Endodermal cell (in vitro differentiated cells): ENCODE results near the gene FKBP15. TPM values are rescaled to one million over a fixed set of nuclear protein-coding genes. Genes with fewer than 3 reads are reported as not detected.

Experiments used
- DNase-seq: peaks from one replicate; pipeline ENCODE4 v3.0.0-alpha.2; 2017
- H3K27ac ChIP-seq: 2 replicates; pipeline ENCODE4 v1.5.1; 2013; ENCODE audit warnings: mild to moderate bottlenecking, low read depth, low read length, moderate library complexity
- H3K27me3 ChIP-seq: 2 replicates; pipeline ENCODE4 v1.6.1; 2013; ENCODE audit warnings: mild to moderate bottlenecking, low read length, moderate library complexity; ENCODE audit not compliant: insufficient read depth, control insufficient read depth, poor library complexity, severe bottlenecking
- H3K36me3 ChIP-seq: 2 replicates; pipeline ENCODE4 v1.7.0; 2013; ENCODE audit warnings: mild to moderate bottlenecking, low read length, moderate library complexity; ENCODE audit not compliant: control insufficient read depth, insufficient read depth
- H3K4me1 ChIP-seq: one replicate; pipeline ENCODE4 v1.7.0; 2013; ENCODE audit warnings: low read length; ENCODE audit not compliant: control insufficient read depth, insufficient read depth
- H3K4me3 ChIP-seq: 2 replicates; pipeline ENCODE4 v1.5.1; 2013; ENCODE audit warnings: mild to moderate bottlenecking, low read length, moderate library complexity
- H3K9ac ChIP-seq: 2 replicates; pipeline ENCODE4 v1.6.1; 2013; ENCODE audit warnings: mild to moderate bottlenecking, low read length, moderate library complexity; ENCODE audit not compliant: poor library complexity, severe bottlenecking; ENCODE audit errors: extremely low read depth
- H3K9me3 ChIP-seq: 2 replicates; pipeline ENCODE4 v1.6.1; 2013; ENCODE audit warnings: mild to moderate bottlenecking, low read length, moderate library complexity; ENCODE audit not compliant: control insufficient read depth
- H3K27ac Mint-ChIP-seq: 2 replicates; pipeline ENCODE4 v1.8.0; 2020; ENCODE audit warnings: mixed read lengths
- H3K27me3 Mint-ChIP-seq: 2 replicates; pipeline ENCODE4 v1.8.0; 2021; ENCODE audit warnings: mild to moderate bottlenecking, mixed read lengths; ENCODE audit not compliant: insufficient read depth
- H3K36me3 Mint-ChIP-seq: 2 replicates; pipeline ENCODE4 v1.8.0; 2020; ENCODE audit warnings: low read depth, mixed read lengths
- H3K4me1 Mint-ChIP-seq: 2 replicates; pipeline ENCODE4 v1.8.0; 2020; ENCODE audit warnings: mixed read lengths
- H3K4me3 Mint-ChIP-seq: 2 replicates; pipeline ENCODE4 v1.8.0; 2020; ENCODE audit warnings: mild to moderate bottlenecking, moderate library complexity, mixed read lengths
- H3K9me3 Mint-ChIP-seq: 2 replicates; pipeline ENCODE4 v1.8.0; 2020; ENCODE audit warnings: mild to moderate bottlenecking, mixed read lengths
- WGBS, 2 experiments: methylation state at CpG; one replicate each; pipeline versions ENCODE4 v1.1.5 to v1.1.7; 2013; ENCODE audit warnings: missing lambda C conversion rate in 2 of 2, mixed read lengths in 1 of 2; ENCODE audit not compliant: insufficient coverage in 1 of 2, insufficient read length in 1 of 2; 5-methylcytosine and 5-hydroxymethylcytosine counted together
- total RNA-seq, 2 donors: library from RNA; stranded (reverse); fragmentation: NEBNext Ultra II Directional in 1 of 2; extraction: Animal tissue kit (Norgen Biotek cat#: 25700) in 1 of 2; gene quantifications; 2 replicates in 1 of 2; 3 replicates in 1 of 2; pipeline ENCODE4 v1.2.1, GENCODE V29; 2021
- TF ChIP-seq, protein P1 (sequence below): fragments of 200-600 bp; sonication (generic); conservative IDR thresholded peaks from 2 replicates; pipeline ENCODE4 v1.5.0; 2021; ENCODE audit warnings: antibody characterized with exemption, mild to moderate bottlenecking

FKBP15 gene
- total RNA-seq, 2 donors from 2014 or later, result 17.1 to 19.6 TPM

- Histone ChIP-seq H3K4me1 (peaks cover 10% of the 10 kb centered on the region), H3K36me3 (peaks cover 64% of the 10 kb centered on the region), H3K9ac (no peak overlapping the region), H3K9me3 (no peaks in the 10 kb centered on the region), H3K27ac (no peak overlapping the region), H3K27me3 (no peaks in the 10 kb centered on the region), H3K4me3 (no peak overlapping the region)
- DNase-seq, result no peak
- H3K27ac Mint-ChIP-seq, result no peak overlapping the region
- H3K4me3 Mint-ChIP-seq, result no peak overlapping the region
- peaks cover 23% of the 10 kb centered on the region for H3K4me1 Mint-ChIP-seq
- peaks cover 45% of the 10 kb centered on the region for H3K36me3 Mint-ChIP-seq
- no peaks in the 10 kb centered on the region for H3K9me3 Mint-ChIP-seq
- H3K27me3 Mint-ChIP-seq, result no peaks in the 10 kb centered on the region
- 61 to 100% methylated on average over 2 to 3 of the region's 3 CpGs for WGBS, 2 experiments
- TF ChIP-seq, protein P1, sequence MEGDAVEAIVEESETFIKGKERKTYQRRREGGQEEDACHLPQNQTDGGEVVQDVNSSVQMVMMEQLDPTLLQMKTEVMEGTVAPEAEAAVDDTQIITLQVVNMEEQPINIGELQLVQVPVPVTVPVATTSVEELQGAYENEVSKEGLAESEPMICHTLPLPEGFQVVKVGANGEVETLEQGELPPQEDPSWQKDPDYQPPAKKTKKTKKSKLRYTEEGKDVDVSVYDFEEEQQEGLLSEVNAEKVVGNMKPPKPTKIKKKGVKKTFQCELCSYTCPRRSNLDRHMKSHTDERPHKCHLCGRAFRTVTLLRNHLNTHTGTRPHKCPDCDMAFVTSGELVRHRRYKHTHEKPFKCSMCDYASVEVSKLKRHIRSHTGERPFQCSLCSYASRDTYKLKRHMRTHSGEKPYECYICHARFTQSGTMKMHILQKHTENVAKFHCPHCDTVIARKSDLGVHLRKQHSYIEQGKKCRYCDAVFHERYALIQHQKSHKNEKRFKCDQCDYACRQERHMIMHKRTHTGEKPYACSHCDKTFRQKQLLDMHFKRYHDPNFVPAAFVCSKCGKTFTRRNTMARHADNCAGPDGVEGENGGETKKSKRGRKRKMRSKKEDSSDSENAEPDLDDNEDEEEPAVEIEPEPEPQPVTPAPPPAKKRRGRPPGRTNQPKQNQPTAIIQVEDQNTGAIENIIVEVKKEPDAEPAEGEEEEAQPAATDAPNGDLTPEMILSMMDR, result no peak
Observed at GRCh38 chr9:113163001-113163400, 58.1 kb downstream of the FKBP15 start.

GRCh38 chr9:113160571-113160970 lies 60.5 kb downstream of the FKBP15 start:
- no peaks in the 10 kb centered on the region for H3K9me3 ChIP-seq
- Mint-ChIP-seq H3K27me3 (no peaks in the 10 kb centered on the region), H3K9me3 (no peaks in the 10 kb centered on the region), H3K27ac (no peak overlapping the region), H3K36me3 (peaks cover 27% of the 10 kb centered on the region), H3K4me3 (no peak overlapping the region), H3K4me1 (peaks cover 43% of the 10 kb centered on the region)
- TF ChIP-seq, protein P1, result no peak
- no peak overlapping the region for H3K4me3 ChIP-seq
- no peak overlapping the region for H3K9ac ChIP-seq
- peaks cover 26% of the 10 kb centered on the region for H3K4me1 ChIP-seq
- peaks cover 45% of the 10 kb centered on the region for H3K36me3 ChIP-seq
- no peak overlapping the region for H3K27ac ChIP-seq
- H3K27me3 ChIP-seq, result no peaks in the 10 kb centered on the region
- 25% methylated on average over 3 of the region's 3 CpGs; no CpG with 5 or more reads in 1 of the 2 experiments for WGBS, 2 experiments
- peak; percentile 75 for DNase-seq

DNA sequence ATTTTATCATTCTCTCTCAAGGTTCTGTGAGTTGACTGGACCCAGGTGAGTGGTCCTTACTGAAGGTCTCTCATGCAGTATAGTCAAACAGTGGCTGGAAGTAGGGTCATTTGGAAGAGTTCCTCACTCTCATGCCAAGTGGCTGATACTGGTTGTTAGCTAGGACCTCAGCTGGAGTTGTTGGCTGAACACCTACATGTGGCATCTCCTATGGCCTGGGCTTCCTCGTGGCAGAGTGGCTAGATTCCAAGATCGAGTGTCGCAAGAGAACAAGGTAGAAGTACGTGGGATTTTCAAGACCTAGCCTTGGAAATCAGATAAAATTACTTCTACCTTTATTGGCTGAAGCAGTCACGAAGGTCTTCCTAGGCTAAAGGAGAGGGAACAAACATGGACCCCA lies 62.6 kb downstream of the FKBP15 start:
- Histone ChIP-seq H3K36me3 (peaks cover 28% of the 10 kb centered on the region), H3K27me3 (no peaks in the 10 kb centered on the region), H3K27ac (no peak overlapping the region), H3K4me3 (no peak overlapping the region), H3K9ac (no peak overlapping the region), H3K9me3 (no peaks in the 10 kb centered on the region), H3K4me1 (peaks cover 26% of the 10 kb centered on the region)
- H3K27ac Mint-ChIP-seq, result no peak overlapping the region
- DNase-seq, result no peak
- H3K9me3 Mint-ChIP-seq, result no peaks in the 10 kb centered on the region
- 96 to 97% methylated on average over 5 of the region's 5 CpGs for WGBS, 2 experiments
- H3K4me1 Mint-ChIP-seq, result peaks cover 44% of the 10 kb centered on the region
- peaks cover under 1% of the 10 kb centered on the region for H3K27me3 Mint-ChIP-seq
- no peak overlapping the region for H3K4me3 Mint-ChIP-seq
- peaks cover 17% of the 10 kb centered on the region for H3K36me3 Mint-ChIP-seq
- TF ChIP-seq, protein P1, result no peak
